Natural killer cell treated with Interleukin-12 subunit alpha and Interleukin-12 subunit beta and Interleukin-15 and Interleukin-18, amount 100 ng/mL, for 72 hours (primary cell): ENCODE results near the gene FANCC. TPM values are rescaled to one million over a fixed set of nuclear protein-coding genes. Genes with fewer than 3 reads are reported as not detected.

Source experiments
- ATAC-seq, 2 donors: fragments of 150-1000 bp; cut with Tn5 transposase in 1 of 2; sonication (Bioruptor Pico), chemical (Tn5 transposase) in 1 of 2; 2 replicates each; pipeline ENCODE4 v1.10.0; 2021
- DNase-seq: peaks from one replicate; pipeline ENCODE4 v3.0.0; 2022; ENCODE audit warnings: low spot score
- H3K27ac Mint-ChIP-seq, 2 donors: 1 replicate in 1 of 2; 2 replicates in 1 of 2; pipeline ENCODE4 v1.8.0; 2022; ENCODE audit warnings: mixed read lengths in 2 of 2, mild to moderate bottlenecking in 1 of 2, moderate library complexity in 1 of 2
- H3K27me3 Mint-ChIP-seq, 2 donors: 1 replicate in 1 of 2; 2 replicates in 1 of 2; pipeline ENCODE4 v1.8.0; 2022; ENCODE audit warnings: mixed read lengths in 2 of 2
- H3K36me3 Mint-ChIP-seq: one replicate; pipeline ENCODE4 v1.8.0; 2022; ENCODE audit warnings: mixed read lengths
- H3K4me1 Mint-ChIP-seq, 2 donors: 1 replicate in 1 of 2; 2 replicates in 1 of 2; pipeline ENCODE4 v1.8.0; 2022; ENCODE audit warnings: low read depth in 2 of 2, mixed read lengths in 2 of 2, mild to moderate bottlenecking in 1 of 2
- H3K4me3 Mint-ChIP-seq: one replicate; pipeline ENCODE4 v1.8.0; 2022; ENCODE audit warnings: mixed read lengths
- H3K9me3 Mint-ChIP-seq: 2 replicates; pipeline ENCODE4 v1.8.0; 2022; ENCODE audit warnings: mixed read lengths
- total RNA-seq, 2 donors: library from RNA; stranded (reverse); gene quantifications; one replicate each; pipeline ENCODE4 v1.2.3, GENCODE V29; 2022

FANCC gene
- total RNA-seq, 2 donors from 2014 or later, result 13.5 to 30.5 TPM

DNA sequence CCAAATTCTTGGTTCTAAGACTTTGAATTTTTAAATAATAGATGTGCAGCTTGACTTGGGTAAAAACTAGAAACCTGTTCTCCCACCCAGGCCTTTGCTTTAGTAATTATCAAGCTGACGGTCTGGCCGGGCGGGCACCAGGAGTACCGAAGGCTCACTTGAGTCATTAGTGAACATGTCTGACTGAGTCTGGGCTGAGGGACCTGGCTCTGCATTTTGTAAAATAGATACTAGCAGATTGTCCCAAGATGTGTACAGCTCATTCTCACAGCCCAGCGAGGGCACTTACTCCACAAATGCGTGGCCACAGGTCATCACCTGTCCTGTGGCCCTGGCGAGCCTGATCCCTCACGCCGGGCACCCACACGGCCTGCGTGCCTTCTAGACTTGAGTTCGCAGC is 216.2 kb downstream of the FANCC start:
- no peaks in the 10 kb centered on the region for H3K27me3 Mint-ChIP-seq
- ATAC-seq (no peak), DNase-seq (no peak)
- H3K9me3 Mint-ChIP-seq, result no peaks in the 10 kb centered on the region
- no peak overlapping the region for H3K4me3 Mint-ChIP-seq
- no peak overlapping the region for H3K27ac Mint-ChIP-seq
- H3K36me3 Mint-ChIP-seq, result no peaks in the 10 kb centered on the region
- no peaks in the 10 kb centered on the region for H3K4me1 Mint-ChIP-seq

GRCh38 chr9:95100071-95100627 is 217.4 kb downstream of the FANCC start:
- H3K27me3 Mint-ChIP-seq, result no peaks in the 10 kb centered on the region
- ATAC-seq, result no peak
- no peak overlapping the region for H3K4me3 Mint-ChIP-seq
- H3K27ac Mint-ChIP-seq, result no peak overlapping the region
- no peaks in the 10 kb centered on the region for H3K9me3 Mint-ChIP-seq
- H3K36me3 Mint-ChIP-seq, result no peaks in the 10 kb centered on the region
- no peak for DNase-seq
- no peaks in the 10 kb centered on the region for H3K4me1 Mint-ChIP-seq

GRCh38 chr9:95099321-95100070 is 218.0 kb downstream of the FANCC start:
- Mint-ChIP-seq H3K36me3 (no peaks in the 10 kb centered on the region), H3K4me3 (no peak overlapping the region), H3K27me3 (no peaks in the 10 kb centered on the region), H3K9me3 (no peaks in the 10 kb centered on the region), H3K4me1 (no peaks in the 10 kb centered on the region), H3K27ac (no peak overlapping the region)
- no peak for DNase-seq
- ATAC-seq, result peak in 1 of 2 donors; percentile 34

GRCh38 chr9:95098391-95098921 is 219.1 kb downstream of the FANCC start:
- Mint-ChIP-seq H3K4me1 (peaks cover 3 to 6% of the 10 kb centered on the region in 2 donors), H3K36me3 (no peaks in the 10 kb centered on the region), H3K27ac (no peak overlapping the region), H3K4me3 (no peak overlapping the region), H3K27me3 (no peaks in the 10 kb centered on the region), H3K9me3 (no peaks in the 10 kb centered on the region)
- ATAC-seq, result no peak
- DNase-seq, result no peak

DNA sequence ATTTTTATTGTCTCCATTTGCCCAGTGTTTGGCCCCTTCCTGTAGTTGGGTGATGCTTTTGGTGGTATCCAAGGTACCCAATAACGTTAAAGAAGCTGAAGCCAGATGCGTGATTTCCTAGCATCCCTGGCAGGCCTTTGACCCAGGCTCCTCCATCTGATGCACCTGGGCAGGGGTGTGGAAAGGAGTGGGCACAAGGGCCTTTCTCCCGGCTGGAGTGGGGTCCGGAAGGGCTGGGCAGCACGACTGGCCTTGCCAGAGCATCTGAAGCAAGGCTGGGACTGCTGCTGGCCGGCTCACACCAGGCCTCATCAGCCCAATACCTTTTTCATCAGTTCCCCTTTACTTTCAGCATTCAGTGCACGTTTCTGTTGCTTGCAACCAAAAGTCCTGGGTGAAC is 220.2 kb downstream of the FANCC start:
- ATAC-seq (no peak), DNase-seq (no peak)
- Mint-ChIP-seq H3K4me3 (no peak overlapping the region), H3K27me3 (no peaks in the 10 kb centered on the region), H3K27ac (no peak overlapping the region), H3K9me3 (no peaks in the 10 kb centered on the region), H3K4me1 (peaks cover 11 to 14% of the 10 kb centered on the region in 2 donors), H3K36me3 (no peaks in the 10 kb centered on the region)

DNA sequence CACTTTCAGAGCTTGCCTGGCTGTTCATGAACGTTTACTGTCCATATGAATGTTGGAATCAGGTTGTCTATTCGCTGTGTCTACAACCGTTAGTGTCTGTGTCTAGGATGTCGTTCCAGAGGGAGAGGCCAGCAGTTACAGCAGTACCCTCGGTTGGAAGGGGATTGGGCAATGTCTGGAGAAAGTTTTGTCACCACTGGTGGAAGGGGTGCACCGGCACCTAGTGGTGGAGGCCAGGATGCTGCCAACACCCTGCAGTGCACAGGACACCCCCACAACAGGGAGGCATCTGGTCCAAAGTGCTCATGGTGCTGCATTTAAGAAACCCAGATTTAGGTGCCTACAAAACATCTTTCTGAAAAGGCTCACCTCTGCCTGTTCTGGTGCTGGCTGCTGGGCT is 220.7 kb downstream of the FANCC start:
- no peak for DNase-seq
- no peaks in the 10 kb centered on the region for H3K27me3 Mint-ChIP-seq
- H3K27ac Mint-ChIP-seq, result no peak overlapping the region
- H3K4me3 Mint-ChIP-seq, result no peak overlapping the region
- no peak for ATAC-seq
- H3K36me3 Mint-ChIP-seq, result no peaks in the 10 kb centered on the region
- H3K4me1 Mint-ChIP-seq, result peaks cover 13 to 14% of the 10 kb centered on the region in 2 donors
- H3K9me3 Mint-ChIP-seq, result no peaks in the 10 kb centered on the region

DNA sequence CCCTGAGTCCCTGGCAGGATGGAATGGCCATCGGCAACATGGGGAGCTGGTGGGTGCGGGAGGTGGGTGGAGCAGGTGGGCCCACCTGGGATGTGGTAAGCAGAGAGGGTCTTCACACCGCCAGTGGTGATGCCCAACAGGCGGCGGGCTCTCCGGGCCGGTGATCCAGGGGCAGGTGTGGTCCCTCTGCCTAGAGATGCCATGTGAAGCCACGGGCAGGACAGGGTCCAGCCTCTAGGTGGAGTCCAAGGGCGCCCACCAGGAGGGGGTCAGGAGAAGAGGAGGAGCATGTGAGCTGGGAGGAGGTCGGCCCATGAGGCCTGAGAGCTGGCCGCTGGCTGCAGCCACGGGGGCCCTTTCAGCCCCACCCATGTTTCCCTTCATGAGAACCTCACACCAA is 221.1 kb downstream of the FANCC start:
- Mint-ChIP-seq H3K4me3 (no peak overlapping the region), H3K4me1 (peaks cover 14 to 15% of the 10 kb centered on the region in 2 donors), H3K36me3 (no peaks in the 10 kb centered on the region)

GRCh38 chr9:95095641-95096355 is 221.7 kb downstream of the FANCC start:
- no peak overlapping the region for H3K27ac Mint-ChIP-seq
- DNase-seq (no peak), ATAC-seq (no peak)
- no peaks in the 10 kb centered on the region for H3K27me3 Mint-ChIP-seq
- no peaks in the 10 kb centered on the region for H3K9me3 Mint-ChIP-seq
- H3K36me3 Mint-ChIP-seq, result no peaks in the 10 kb centered on the region
- no peak overlapping the region for H3K4me3 Mint-ChIP-seq
- H3K4me1 Mint-ChIP-seq, result peaks cover 14 to 15% of the 10 kb centered on the region in 2 donors

More for the DNA sequence above, 221.1 kb downstream of the FANCC start:
- Mint-ChIP-seq H3K27ac (no peak overlapping the region), H3K27me3 (no peaks in the 10 kb centered on the region), H3K9me3 (no peaks in the 10 kb centered on the region)
- no peak for DNase-seq
- no peak for ATAC-seq

DNA sequence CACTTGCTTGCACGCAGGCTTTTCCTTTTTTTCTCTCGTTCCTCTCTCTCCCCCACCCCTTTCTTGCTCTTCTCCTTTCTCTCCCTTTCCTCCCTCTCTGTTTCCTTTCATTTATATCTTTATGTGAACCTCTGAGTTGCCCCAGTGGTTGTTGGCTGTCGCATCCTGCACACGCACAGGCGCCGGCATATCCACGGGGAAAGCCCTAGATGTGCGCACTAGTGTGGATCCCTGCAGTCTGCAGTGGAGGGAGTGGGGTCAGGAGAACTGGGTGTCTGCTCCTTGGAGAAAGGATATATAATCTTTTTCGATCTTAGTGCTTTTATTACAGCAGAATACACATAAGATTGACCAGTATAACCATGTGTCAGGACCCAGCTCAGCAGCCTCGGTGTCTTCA is 223.5 kb downstream of the FANCC start:
- no peak for ATAC-seq
- H3K9me3 Mint-ChIP-seq, result no peaks in the 10 kb centered on the region
- no peaks in the 10 kb centered on the region for H3K27me3 Mint-ChIP-seq
- no peak overlapping the region for H3K4me3 Mint-ChIP-seq
- DNase-seq, result no peak
- H3K36me3 Mint-ChIP-seq, result no peaks in the 10 kb centered on the region
- H3K27ac Mint-ChIP-seq, result no peak overlapping the region
- peaks cover 14 to 15% of the 10 kb centered on the region in 2 donors for H3K4me1 Mint-ChIP-seq

DNA sequence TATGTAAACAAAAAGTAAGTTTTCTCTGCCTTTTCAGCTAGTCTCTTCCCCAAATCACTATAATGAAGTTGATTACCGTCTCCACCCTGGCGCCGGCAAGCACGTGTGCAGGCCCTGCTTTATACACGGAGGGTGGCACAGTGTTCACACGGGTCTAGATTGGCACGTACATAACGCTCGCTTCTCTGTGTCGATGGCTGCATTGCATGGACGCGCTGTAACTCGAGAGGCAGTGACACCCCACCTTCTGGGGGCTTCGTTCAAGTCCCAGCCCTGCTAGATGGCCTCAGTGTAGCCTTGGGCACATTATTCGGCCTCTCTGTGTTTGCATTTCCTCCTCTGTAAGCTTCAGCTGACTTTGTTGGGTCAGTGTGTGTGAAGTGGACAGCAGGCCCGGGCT is 223.9 kb downstream of the FANCC start:
- no peak for DNase-seq
- Mint-ChIP-seq H3K4me3 (no peak overlapping the region), H3K9me3 (no peaks in the 10 kb centered on the region), H3K36me3 (no peaks in the 10 kb centered on the region), H3K27me3 (no peaks in the 10 kb centered on the region), H3K4me1 (peaks cover 14 to 15% of the 10 kb centered on the region in 2 donors), H3K27ac (no peak overlapping the region)
- no peak for ATAC-seq

DNA sequence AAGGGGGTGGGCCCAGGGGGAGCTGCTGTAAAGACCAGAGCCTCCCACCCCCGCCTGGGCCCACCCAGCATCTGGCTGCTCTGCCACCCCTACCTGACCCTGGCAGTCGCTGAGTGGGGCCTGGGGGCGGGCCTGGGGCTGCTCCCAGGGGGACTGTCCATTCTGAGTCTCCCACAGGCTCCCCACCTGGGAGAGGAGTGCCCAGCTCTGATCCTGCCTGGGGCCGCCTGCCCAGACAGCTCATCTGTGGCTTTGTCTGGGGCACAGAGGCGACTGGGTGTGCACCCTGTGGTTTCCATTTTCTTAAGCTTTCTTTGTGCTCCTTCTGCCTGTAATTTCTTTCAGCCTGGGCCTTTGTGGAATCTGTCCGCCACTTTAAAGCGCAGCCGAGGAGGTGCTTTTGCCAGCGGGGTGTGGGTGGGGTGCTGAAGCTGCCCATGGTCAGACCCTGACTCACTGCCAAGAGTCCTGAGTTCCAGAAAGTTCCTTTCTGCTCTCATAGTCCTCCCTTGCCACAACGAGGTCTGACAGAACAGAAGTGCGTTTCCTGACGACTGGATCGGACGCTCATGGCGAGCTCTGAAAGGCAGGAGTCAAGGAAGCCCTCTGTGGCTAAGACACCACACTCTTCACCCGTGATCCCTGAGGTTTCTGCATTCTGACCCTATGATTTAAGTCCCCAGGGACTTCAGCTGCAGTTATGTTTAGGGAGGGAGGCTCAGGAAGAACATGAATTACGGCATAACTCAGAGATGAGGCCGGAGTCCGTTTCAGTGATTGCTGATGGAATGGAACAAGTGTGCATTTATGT is 225.0 kb downstream of the FANCC start:
- no peak for DNase-seq
- Mint-ChIP-seq H3K9me3 (no peaks in the 10 kb centered on the region), H3K27me3 (no peaks in the 10 kb centered on the region), H3K4me3 (peak overlapping the region; percentile 23), H3K4me1 (peaks cover 14 to 15% of the 10 kb centered on the region in 2 donors), H3K36me3 (no peaks in the 10 kb centered on the region), H3K27ac (no peak overlapping the region)
- ATAC-seq, result peak; percentile 42 to 50

GRCh38 chr9:95091601-95092261 is 225.8 kb downstream of the FANCC start:
- Mint-ChIP-seq H3K27ac (no peak overlapping the region), H3K36me3 (no peaks in the 10 kb centered on the region), H3K27me3 (no peaks in the 10 kb centered on the region), H3K4me3 (no peak overlapping the region), H3K9me3 (no peaks in the 10 kb centered on the region), H3K4me1 (peaks cover 14 to 15% of the 10 kb centered on the region in 2 donors)
- DNase-seq (no peak), ATAC-seq (no peak)
